ENCODE measurements around the gene TCTA.

The TCTA gene

GRCh38 chr3:49410846-49411534 is 1.2 kb upstream of the TCTA start:
- DNase-seq (ENCODE audit: low read depth) = no peak

GRCh38 chr3:49411535-49411967 is 672 bp upstream of the TCTA start:
- no peak for DNase-seq (ENCODE audit: low read depth)

GRCh38 chr3:49412632-49413337 is 562 bp downstream of the TCTA start:
- DNase-seq (ENCODE audit: low read depth) = no peak

- no peak for DNase-seq (ENCODE audit: low read depth)
These were observed 1.1 kb downstream of the TCTA start for GRCh38 chr3:49413338-49413734.

- DNase-seq (ENCODE audit: low read depth) = no peak
These were observed 2.5 kb downstream of the TCTA start for GRCh38 chr3:49414753-49415152.

- peak; percentile 35 for DNase-seq (ENCODE audit: low read depth)
These were observed 3.8 kb downstream of the TCTA start for GRCh38 chr3:49415931-49416601.

- DNase-seq (ENCODE audit: low read depth) = no peak
These were observed 4.6 kb downstream of the TCTA start for GRCh38 chr3:49416867-49417266.

- no peak for DNase-seq (ENCODE audit: low read depth)
These were observed 5.4 kb downstream of the TCTA start for GRCh38 chr3:49417516-49418120.

GRCh38 chr3:49421890-49422378 is 9.7 kb downstream of the TCTA start:
- no peak for DNase-seq (ENCODE audit: low read depth)

- DNase-seq (ENCODE audit: low read depth) = no peak
These were observed 10.4 kb downstream of the TCTA start, which contains the start of gene AMT for GRCh38 chr3:49422379-49423248. Gene AMT, minus strand, starts transcription at chr3:49422473. Its CDS starts 23 bp downstream, at chr3:49422450.

- DNase-seq (ENCODE audit: low read depth) = no peak
These were observed 12.6 kb downstream of the TCTA start for GRCh38 chr3:49424816-49425215.

- no peak for DNase-seq (ENCODE audit: low read depth)
These were observed 15.4 kb downstream of the TCTA start for GRCh38 chr3:49427586-49427985.

GRCh38 chr3:49428752-49429080 is 16.5 kb downstream of the TCTA start:
- no peak for DNase-seq (ENCODE audit: low read depth)

- DNase-seq (ENCODE audit: low read depth) = no peak
These were observed 22.5 kb downstream of the TCTA start for GRCh38 chr3:49434731-49435130.

GRCh38 chr3:49445391-49445790 is 33.2 kb downstream of the TCTA start:
- no peak for DNase-seq (ENCODE audit: low read depth)

GRCh38 chr3:49453621-49454020 is 41.4 kb downstream of the TCTA start:
- DNase-seq (ENCODE audit: low read depth) = no peak

GRCh38 chr3:49454458-49454857 is 42.2 kb downstream of the TCTA start:
- DNase-seq (ENCODE audit: low read depth) = no peak

- DNase-seq (ENCODE audit: low read depth) = no peak
These were observed 42.9 kb downstream of the TCTA start for GRCh38 chr3:49454898-49455681.

GRCh38 chr3:49456466-49456865 is 44.2 kb downstream of the TCTA start:
- DNase-seq (ENCODE audit: low read depth) = no peak

- no peak for DNase-seq (ENCODE audit: low read depth)
These were observed 48.1 kb downstream of the TCTA start for GRCh38 chr3:49460188-49460890.

All from stimulated activated CD8-positive, alpha-beta memory T cell treated with anti-CD3 and anti-CD28 coated beads, Interleukin-7, amount 100 ng/mL, for 24 hours (primary cell).